A204.1 (cell line): Measurements from ENCODE around the gene TRAF3IP1.

Experiments used
- FAIRE-seq: peaks from 2 replicates; lab custom pipeline; 2012; peaks lifted over from hg19 to GRCh38; lab: Jason Lieb, UNC

The TRAF3IP1 gene

GRCh38 chr2:238409341-238410199, 89.3 kb downstream of the TRAF3IP1 start:
- FAIRE-seq: no peak

DNA sequence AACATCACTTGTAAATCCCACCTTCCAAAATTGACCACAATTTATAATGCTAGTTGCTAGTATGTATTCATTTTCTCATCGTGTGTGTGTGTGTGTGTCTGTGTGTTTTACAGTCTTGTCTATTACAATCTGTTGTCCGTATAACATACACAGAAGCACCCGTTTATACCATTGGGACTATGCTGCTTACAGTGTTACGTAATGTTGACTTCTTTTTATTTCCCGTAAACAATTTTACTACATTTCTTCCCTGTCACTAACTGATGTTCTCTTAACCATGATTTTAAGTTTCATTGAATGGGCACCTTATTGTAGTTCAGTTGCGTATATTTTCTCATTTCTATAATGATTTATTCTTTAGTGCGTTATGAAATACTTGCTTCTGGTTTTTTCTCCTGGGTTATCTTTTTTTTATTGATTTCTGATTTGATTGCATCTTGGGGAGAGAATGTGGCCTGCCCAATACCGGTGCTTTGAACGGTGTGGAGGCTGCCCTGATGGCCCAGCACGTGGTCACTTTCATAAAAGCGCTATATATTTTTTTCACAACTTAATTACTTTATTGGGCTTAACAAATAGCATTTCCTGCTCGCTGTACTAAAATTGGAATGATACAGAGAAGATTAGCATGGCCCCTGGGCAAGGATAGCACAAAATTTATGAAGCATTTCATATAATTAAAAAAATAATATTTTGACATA, 91.9 kb downstream of the TRAF3IP1 start:
- FAIRE-seq: no peak

GRCh38 chr2:238413368-238413767, 93.0 kb downstream of the TRAF3IP1 start:
- FAIRE-seq: no peak

GRCh38 chr2:238415036-238415764, 94.9 kb downstream of the TRAF3IP1 start:
- no peak for FAIRE-seq

GRCh38 chr2:238415893-238416292, 95.6 kb downstream of the TRAF3IP1 start:
- no peak for FAIRE-seq

GRCh38 chr2:238418196-238418998, 98.1 kb downstream of the TRAF3IP1 start:
- no peak for FAIRE-seq

DNA sequence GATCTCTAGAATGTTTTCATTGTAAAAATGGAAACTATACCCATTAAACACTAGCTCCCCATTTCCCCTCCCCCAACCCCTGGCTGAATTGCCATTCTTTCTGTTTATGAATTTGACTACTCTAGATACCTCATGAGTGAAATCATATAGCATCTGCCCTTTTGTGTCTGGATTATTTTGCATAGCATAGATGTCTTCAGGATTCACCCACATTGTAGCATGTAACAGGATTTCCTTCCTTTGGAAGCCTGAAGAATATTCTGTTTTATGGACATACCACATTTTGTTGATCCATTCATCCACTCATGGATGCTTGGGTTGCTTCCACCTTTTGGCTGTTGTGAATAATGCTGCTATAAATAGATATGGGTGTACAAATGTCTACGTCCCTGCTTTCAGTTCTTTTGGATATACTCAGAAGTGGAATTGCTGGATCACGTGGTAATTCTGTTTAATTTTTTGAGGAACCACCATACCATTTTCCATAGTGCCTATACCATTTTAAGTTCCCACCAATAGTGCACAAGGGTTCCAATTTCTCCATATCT, 98.8 kb downstream of the TRAF3IP1 start:
- FAIRE-seq: no peak

GRCh38 chr2:238420442-238420841, 100.1 kb downstream of the TRAF3IP1 start:
- FAIRE-seq: no peak

GRCh38 chr2:238420878-238421694, 100.8 kb downstream of the TRAF3IP1 start:
- FAIRE-seq: no peak

GRCh38 chr2:238421695-238422035, 101.3 kb downstream of the TRAF3IP1 start:
- no peak for FAIRE-seq

DNA sequence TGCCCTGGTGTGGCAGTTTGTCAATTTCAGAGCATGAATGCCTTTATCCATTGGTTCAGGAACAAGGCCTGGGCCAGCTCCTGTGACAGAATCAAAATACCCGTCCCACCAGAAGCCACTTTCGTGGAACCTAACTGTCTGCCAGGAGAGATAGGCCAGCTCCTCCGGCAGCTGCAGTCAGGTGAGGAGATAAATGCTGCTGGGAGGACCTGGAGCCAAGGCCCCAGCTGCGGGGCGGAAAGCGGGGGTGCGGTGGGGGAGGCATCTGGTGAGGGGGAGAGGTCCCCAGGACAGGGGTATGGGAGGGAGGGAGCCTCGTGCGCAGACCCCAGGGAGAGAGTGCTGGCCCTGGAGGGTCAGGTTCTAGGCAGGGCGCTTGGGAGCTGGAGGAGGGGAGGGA, 102.0 kb downstream of the TRAF3IP1 start:
- FAIRE-seq: no peak

- no peak for FAIRE-seq
Measured at GRCh38 chr2:238422940-238423339, 102.6 kb downstream of the TRAF3IP1 start.

- FAIRE-seq: no peak
Measured at GRCh38 chr2:238423561-238424312, 103.4 kb downstream of the TRAF3IP1 start.

GRCh38 chr2:238424313-238424700, 104.0 kb downstream of the TRAF3IP1 start:
- FAIRE-seq: no peak

- no peak for FAIRE-seq
Measured at GRCh38 chr2:238425505-238425978, 105.2 kb downstream of the TRAF3IP1 start.

DNA sequence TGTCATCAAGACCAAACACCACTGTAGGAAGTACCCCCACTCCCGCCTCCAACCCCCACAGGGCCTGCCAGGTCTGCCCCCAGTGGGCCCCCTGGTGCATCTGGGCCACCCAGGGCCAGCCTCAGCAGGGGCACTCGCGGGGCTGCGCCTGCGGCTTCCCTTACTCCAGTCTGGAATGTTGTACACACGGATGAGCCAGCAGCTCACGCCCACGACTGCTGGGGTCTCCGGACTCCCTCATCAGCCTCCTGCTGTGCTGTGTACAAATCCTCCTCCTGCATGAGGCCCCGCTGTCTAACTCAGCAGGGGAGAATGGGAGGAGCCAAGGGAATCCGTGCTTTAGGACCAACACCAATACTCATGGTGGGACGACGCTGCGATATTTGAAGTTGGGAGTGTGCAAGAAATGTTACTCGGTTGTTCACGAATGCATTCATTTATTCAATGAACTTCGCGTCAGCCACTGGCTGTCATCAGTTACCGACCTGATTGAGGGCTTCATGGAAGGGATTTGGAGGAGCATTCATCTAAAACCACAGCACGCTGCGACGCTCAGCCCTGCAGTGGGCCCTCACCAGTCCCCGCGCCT, 105.8 kb downstream of the TRAF3IP1 start:
- no peak for FAIRE-seq

DNA sequence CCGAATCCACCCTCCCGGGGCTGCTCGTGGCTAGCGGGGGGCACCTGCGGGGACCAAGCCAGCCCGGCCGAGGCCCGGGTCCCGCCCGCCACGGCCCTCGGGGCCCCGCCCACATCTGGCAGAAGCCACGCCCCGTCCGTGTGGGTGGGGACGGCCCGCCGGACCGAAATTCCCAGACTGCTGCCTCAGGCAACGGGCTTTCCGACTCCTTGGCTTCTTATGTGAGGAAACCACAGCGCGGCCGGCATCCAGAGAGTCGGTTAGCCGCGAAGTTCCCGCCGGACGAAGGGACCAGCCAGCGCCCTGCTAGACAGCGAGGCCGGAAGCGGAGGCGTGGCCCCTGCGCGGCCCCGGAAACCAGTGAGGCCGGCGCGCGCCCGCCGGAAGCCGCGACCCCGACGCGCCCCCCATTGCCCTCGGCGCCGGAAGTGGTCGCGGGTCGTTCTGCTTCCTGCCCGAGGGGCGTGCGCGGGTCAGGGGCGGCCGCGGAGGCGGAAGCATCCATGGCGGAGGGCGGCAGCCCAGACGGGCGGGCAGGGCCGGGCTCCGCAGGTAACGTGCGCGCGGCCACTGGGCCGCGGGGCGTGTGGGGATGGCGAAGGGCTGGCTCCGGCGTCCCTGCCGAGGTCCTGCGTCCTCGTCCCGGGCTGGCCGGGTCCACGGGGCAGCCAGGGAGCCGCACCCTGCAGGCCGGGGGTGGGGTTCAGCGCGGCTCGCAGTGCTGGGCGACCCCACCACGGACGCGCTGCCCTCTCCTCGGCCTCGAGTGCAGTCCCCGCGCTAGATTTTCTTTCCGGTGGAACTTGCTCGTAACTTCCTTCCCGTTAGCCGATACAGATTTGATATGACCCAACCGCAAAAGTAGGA, 106.5 kb downstream of the TRAF3IP1 start, which contains the start of gene ASB1:
Gene ASB1 (plus strand): TSS at position 360 of the 867 bp plus-strand sequence. CDS start 144 bp downstream, at position 504.
- FAIRE-seq: no peak

DNA sequence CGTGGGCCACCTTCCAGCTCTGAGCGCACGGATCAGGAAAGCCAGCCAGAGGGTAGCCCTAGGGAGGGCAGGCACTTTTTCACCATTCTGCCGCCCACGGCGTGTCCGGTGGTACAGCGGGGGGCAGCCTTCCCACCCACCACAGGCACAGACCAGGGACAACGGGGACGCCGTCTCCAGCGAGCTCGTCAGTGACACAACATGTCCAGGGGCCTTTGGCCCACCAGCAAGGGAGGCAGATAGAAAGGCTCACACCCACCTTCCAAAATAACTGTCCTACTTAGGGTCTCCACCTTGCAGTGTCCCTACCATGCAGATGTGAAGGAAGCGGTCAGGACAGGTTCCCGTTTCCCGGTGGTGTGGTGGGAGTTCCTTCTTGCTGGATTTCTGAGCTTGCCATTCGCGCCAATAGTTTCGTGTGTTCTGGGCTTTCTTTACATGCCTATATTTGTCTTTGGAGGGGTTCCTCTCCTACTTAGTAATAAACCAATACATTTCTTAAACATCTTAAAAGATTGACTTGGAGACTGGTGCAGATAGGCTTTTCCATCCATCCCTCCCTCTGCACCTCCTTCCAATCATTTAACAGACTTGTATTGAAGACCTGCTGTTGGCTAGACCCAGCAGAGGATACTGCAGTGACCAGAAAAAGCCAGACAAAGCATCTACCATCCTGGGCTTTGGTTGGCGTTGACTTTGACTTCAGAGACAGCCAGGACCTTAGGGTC, 107.3 kb downstream of the TRAF3IP1 start:
- FAIRE-seq: no peak
